Heart left ventricle (tissue), 11 donors: Measurements from ENCODE around the gene TMSB10. TPM values are rescaled to one million over a fixed set of nuclear protein-coding genes. Genes with fewer than 3 reads are reported as not detected.

ENCODE experiments used
- polyA plus RNA-seq, 2 donors: library from polyadenylated mRNA; stranded (reverse); fragments of 200-250 nt; gene quantifications; one replicate each; pipeline ENCODE4 v1.2.3, GENCODE V29; 2013
- total RNA-seq, 9 donors: library from RNA; depleted of rRNA in 2 of 9; stranded (reverse); fragments of >200 nt in 2 of 9; fragmentation: NEBNext Ultra II Directional in 3 of 9; extraction: Animal tissue kit (Norgen Biotek cat#: 25700) in 3 of 9; gene quantifications; one replicate each; pipeline versions ENCODE4 v1.1.0 to v1.2.4, GENCODE V29; 2016 to 2023
- donor health status: ischemic (EF 13 %, LVEDD 7.1; RV severe dilation, severe dysfunction).
- donor health status: healthy with polysubstance abuse.
- donor health status: DM: no; HTN: yes; CAD: no.
- donor health status: DM: no; HTN: no; CAD: no.
- donor health status: ischemic (EF 25% LVEDD 5.7; RV mildly dilated, moderate dysfunction).
- donor health status: healthy.
- donor health status: DM: yes; HTN: yes; CAD: no.
- donor health status: PGD.
- donor health status: nonischemic (EF 23%, LVEDD 6.1; RV moderate dilation, normal function).

TMSB10 gene
- total and polyA plus RNA-seq, 11 donors: 288 to 3,094 (median 623) TPM

Other genes starting within 250 kb of the TMSB10 start
- gene TRABD2A, start 24.6 kb upstream of the TMSB10 start, total RNA-seq: 1 to 10 TPM in 4 of 9 donors, under 1 TPM in 4, not detected in 1; 0.42 to 3.9 (median 1.2) TPM
- gene TRABD2A, start 24.6 kb upstream of the TMSB10 start, polyA plus RNA-seq: 1 to 10 TPM in 1 of 2 donors, under 1 TPM in 1; 0.85 to 1.1 TPM
- 100 to 1,000 TPM in 1 of 9 donors, 10 to 100 TPM in 8; 58.9 to 104 (median 85.2) TPM for gene KCMF1, start 65.5 kb downstream of the TMSB10 start, total RNA-seq
- gene KCMF1, start 65.5 kb downstream of the TMSB10 start, polyA plus RNA-seq: 10 to 100 TPM; 10.9 to 59.9 TPM
- 1 to 10 TPM; 1.9 to 9.8 (median 6.4) TPM for gene TCF7L1, start 227.7 kb downstream of the TMSB10 start, total RNA-seq
- gene TCF7L1, start 227.7 kb downstream of the TMSB10 start, polyA plus RNA-seq: 1 to 10 TPM; 3.9 to 6.1 TPM